H1 (cell line): ENCODE results near the gene RUBCN.
"Not testable (repeated sequence)": the region's sequence is repeated elsewhere in the genome, so short reads cannot be mapped to it uniquely, and the experiment has no call there.

ENCODE experiments used
- BCL11A ChIP-seq, 2 experiments: IDR thresholded peaks; one replicate each; pipeline ENCODE4 v1.6.1; 2011; ENCODE audit warnings: low read depth in 2 of 2, low read length in 2 of 2, mild to moderate bottlenecking in 2 of 2
- CHD2 ChIP-seq: IDR thresholded peaks from 2 replicates; pipeline ENCODE4 v1.6.1; 2012; ENCODE audit warnings: low read length, improper control_type of control experiment
- E2F6 ChIP-seq: IDR thresholded peaks from 2 replicates; pipeline ENCODE4 v1.6.1; 2012; ENCODE audit warnings: inconsistent platforms
- HDAC6 ChIP-seq: IDR thresholded peaks from one replicate; pipeline ENCODE4 v1.7.1; 2012; ENCODE audit warnings: low read depth, mild to moderate bottlenecking, inconsistent platforms, low read length, moderate library complexity
- JUN ChIP-seq: IDR thresholded peaks from 2 replicates; pipeline ENCODE4 v1.6.1; 2011; ENCODE audit warnings: low read depth, mild to moderate bottlenecking, improper control_type of control experiment, low read length
- POLR2A ChIP-seq, 2 experiments: IDR thresholded peaks; 1 replicate in 1 of 2; 2 replicates in 1 of 2; pipeline ENCODE4 v1.6.1; 2011; ENCODE audit warnings: low read depth in 2 of 2, low read length in 2 of 2, mild to moderate bottlenecking in 2 of 2; ENCODE audit errors: control extremely low read depth in 1 of 2
- SAP30 ChIP-seq: fragments of 300-600 bp; sonication (generic); IDR thresholded peaks from 2 replicates; pipeline ENCODE4 v1.7.1; 2012; ENCODE audit warnings: low read length, moderate library complexity, mild to moderate bottlenecking, inconsistent platforms; ENCODE audit not compliant: insufficient read depth, insufficient replicate concordance
- SP2 ChIP-seq: IDR thresholded peaks from 2 replicates; pipeline ENCODE4 v1.6.1; 2012; ENCODE audit warnings: mild to moderate bottlenecking, low read length, inconsistent platforms
- YY1 ChIP-seq: IDR thresholded peaks from 2 replicates; pipeline ENCODE4 v1.6.1; 2011; ENCODE audit warnings: low read depth, mild to moderate bottlenecking, low read length

DNA sequence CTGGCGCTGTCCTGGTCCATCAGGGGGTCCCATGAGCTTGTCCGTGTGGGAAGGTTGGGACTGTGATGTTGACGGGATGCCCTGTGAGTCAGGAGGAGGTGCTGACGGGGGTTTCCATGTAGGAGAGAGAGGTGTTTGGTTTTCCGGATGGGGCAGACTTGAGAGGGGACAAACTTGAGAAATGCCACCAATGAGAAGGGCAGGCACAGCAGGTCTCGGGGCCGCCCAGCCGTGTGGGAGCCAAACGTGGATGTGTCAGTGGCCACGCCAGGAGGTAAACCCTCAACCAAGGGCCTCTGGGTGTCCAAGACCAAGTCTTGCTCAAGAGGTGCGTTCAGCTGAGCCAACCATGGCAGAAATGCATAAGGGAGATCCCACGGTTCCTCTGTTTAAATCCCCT, 105.9 kb downstream of the RUBCN start:
- not testable (repeated sequence) for TF ChIP-seq BCL11A (IDR thresholded peaks at IDR 0.05; ENCODE audit: low read depth in 2 of 2, low read length in 2 of 2); CHD2; YY1; SP2; HDAC6; E2F6; SAP30; POLR2A (IDR thresholded peaks at IDR 0.05; ENCODE audit: control extremely low read depth in 1 of 2, low read depth in 2 of 2, low read length in 2 of 2); JUN
